Progenitor cell of endocrine pancreas (in vitro differentiated cells): ENCODE measurements around the gene MKKS. TPM values are rescaled to one million over a fixed set of nuclear protein-coding genes. Genes with fewer than 3 reads are reported as not detected.

ENCODE experiments used
- DNase-seq: peaks from one replicate; pipeline ENCODE4 v3.0.0; 2021; ENCODE audit warnings: low spot score; ENCODE audit not compliant: unreplicated experiment
- H3K27ac Mint-ChIP-seq: 2 replicates; pipeline ENCODE4 v1.8.0; 2021; ENCODE audit warnings: mild to moderate bottlenecking, moderate library complexity, mixed read lengths
- H3K27me3 Mint-ChIP-seq: 2 replicates; pipeline ENCODE4 v1.8.0; 2021; ENCODE audit warnings: mixed read lengths
- H3K36me3 Mint-ChIP-seq: 2 replicates; pipeline ENCODE4 v1.8.0; 2022; ENCODE audit warnings: mixed read lengths; ENCODE audit not compliant: insufficient read depth
- H3K4me1 Mint-ChIP-seq: 2 replicates; pipeline ENCODE4 v1.8.0; 2021; ENCODE audit warnings: low read depth, mixed read lengths
- H3K4me3 Mint-ChIP-seq: 2 replicates; pipeline ENCODE4 v1.8.0; 2021; ENCODE audit warnings: low read depth, mild to moderate bottlenecking, moderate library complexity, mixed read lengths
- H3K9me3 Mint-ChIP-seq: 2 replicates; pipeline ENCODE4 v1.8.0; 2021; ENCODE audit warnings: low read depth, mixed read lengths
- total RNA-seq: library from RNA; stranded (reverse); gene quantifications from 2 replicates; pipeline ENCODE4 v1.2.1, GENCODE V29; 2021
- TF ChIP-seq, protein P1 (sequence below): fragments of 200-600 bp; sonication (generic); IDR thresholded peaks from one replicate; pipeline ENCODE4 v1.5.0; 2021; ENCODE audit warnings: antibody characterized with exemption, mild to moderate bottlenecking; ENCODE audit not compliant: unreplicated experiment

MKKS gene
- total RNA-seq, 1 donor from 2014 or later = 17.8 TPM

DNA sequence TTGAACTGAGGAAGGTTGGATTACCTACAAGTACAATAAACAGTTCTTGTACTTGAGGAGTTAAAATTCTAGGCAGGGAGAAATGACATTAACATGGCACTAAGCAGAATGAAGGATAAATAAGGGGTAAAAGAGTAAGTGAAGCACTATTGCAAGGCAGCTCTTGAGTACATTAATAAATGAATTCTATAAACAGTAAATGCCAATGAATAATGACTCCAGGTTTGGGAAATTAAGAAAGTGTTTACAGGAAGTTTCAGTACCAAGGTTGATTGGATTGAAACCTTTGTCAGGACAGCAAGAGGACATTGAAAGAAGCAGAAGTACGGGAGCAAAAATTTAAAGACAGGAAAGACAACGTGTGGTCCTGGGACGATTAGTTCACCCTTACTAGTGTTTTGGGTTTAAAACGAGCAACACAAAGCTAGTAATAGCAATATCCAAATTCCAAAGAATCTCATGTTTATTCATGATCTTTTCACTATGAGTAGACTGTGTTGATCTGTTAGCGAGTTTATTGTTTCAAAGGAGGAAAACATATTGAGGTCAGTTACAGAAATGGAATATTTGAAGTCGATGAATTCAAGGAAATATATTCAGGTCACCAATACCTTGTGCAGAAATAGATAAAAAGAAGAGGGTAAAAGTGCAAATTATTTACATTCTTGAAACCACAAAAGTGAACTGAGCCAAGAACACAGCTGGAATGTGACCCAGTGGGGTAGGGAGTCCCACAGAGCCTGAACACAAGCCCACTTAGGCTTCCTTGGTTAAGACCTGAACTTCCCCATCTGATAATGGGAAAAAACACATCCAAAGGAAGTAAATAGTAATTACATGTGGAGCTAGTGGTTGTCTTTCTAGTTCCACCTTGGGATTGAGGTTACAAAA lies 80.8 kb downstream of the MKKS start:
- Mint-ChIP-seq H3K4me3 (peak overlapping the region; percentile 1), H3K27ac (peak overlapping the region; percentile 98), H3K4me1 (peaks cover 33% of the 10 kb centered on the region), H3K27me3 (no peaks in the 10 kb centered on the region), H3K36me3 (peaks cover 4% of the 10 kb centered on the region), H3K9me3 (peaks cover 13% of the 10 kb centered on the region)
- TF ChIP-seq, protein P1, sequence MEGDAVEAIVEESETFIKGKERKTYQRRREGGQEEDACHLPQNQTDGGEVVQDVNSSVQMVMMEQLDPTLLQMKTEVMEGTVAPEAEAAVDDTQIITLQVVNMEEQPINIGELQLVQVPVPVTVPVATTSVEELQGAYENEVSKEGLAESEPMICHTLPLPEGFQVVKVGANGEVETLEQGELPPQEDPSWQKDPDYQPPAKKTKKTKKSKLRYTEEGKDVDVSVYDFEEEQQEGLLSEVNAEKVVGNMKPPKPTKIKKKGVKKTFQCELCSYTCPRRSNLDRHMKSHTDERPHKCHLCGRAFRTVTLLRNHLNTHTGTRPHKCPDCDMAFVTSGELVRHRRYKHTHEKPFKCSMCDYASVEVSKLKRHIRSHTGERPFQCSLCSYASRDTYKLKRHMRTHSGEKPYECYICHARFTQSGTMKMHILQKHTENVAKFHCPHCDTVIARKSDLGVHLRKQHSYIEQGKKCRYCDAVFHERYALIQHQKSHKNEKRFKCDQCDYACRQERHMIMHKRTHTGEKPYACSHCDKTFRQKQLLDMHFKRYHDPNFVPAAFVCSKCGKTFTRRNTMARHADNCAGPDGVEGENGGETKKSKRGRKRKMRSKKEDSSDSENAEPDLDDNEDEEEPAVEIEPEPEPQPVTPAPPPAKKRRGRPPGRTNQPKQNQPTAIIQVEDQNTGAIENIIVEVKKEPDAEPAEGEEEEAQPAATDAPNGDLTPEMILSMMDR = no peak
- DNase-seq = no peak

Other genes with a start within 250 kb of the MKKS start
- gene SNAP25, start 215.4 kb downstream of the MKKS start, total RNA-seq = 7.7 and 8.2 TPM in 2 replicates
- gene SLX4IP, start 1.1 kb upstream of the MKKS start, total RNA-seq = 11.6 and 12.0 TPM in 2 replicates
- gene JAG1, start 239.8 kb upstream of the MKKS start, total RNA-seq = 260 and 277 TPM in 2 replicates